Measurements from ENCODE around the gene PAX5.

DNA sequence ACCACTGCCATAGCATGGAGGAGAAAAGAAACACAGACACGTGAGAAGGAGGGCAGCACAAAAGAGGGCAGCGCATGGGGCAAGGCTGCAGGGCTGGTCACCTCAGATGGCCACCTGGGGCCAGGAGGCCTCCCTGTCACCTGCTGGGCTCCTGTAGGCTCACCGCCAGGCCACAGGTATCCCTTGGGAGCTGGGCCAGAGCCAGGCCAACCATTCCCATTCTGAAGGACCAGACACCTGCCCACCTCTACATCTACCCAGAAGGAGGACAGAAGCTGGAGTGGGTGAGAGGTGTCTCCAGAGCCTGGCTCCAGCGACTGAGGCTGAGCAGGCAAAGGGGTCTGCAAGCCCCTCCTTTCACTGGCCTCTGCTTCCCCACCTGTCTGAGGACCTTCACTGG is 103.1 kb downstream of the PAX5 start:
- no peak for TF ChIP-seq CEBPB (IDR thresholded peaks at IDR 0.05)
- no peak for TF ChIP-seq EP300 (IDR thresholded peaks at IDR 0.05; ENCODE audit: borderline replicate concordance)
- no peak for TF ChIP-seq YY1 (IDR thresholded peaks at IDR 0.05; ENCODE audit: low read depth)
- TF ChIP-seq FOXM1 (IDR thresholded peaks at IDR 0.05; ENCODE audit: borderline replicate concordance, low read depth): no peak
